Panc1 (cell line): ENCODE data around the gene BCAS3. TPM values are rescaled to one million over a fixed set of nuclear protein-coding genes. Genes with fewer than 3 reads are reported as not detected.

Experiments used
- ATAC-seq: fragments of 200-7000 bp; cut with Tn5 transposase; 2 replicates; pipeline ENCODE4 v1.9.1; 2020; ENCODE audit warnings: mild to moderate bottlenecking, moderate library complexity
- BruUV-seq: library from RNA; stranded (reverse); fragments of 400-500 nt; replicated peaks from 2 replicates; lab custom pipeline; 2021; lab: Mats Ljungman, UMichigan
- CTCF ChIA-PET: fragments of 300-600 bp; sonication (Branson Sonifier 250); formaldehyde crosslinking; loops from one replicate; lab custom pipeline; 2022; ENCODE audit warnings: antibody characterized with exemption; lab: Charles Lee
- POLR2A ChIA-PET: fragments of 300-600 bp; sonication (Branson Sonifier 250); formaldehyde crosslinking; loops from one replicate; lab custom pipeline; 2022; ENCODE audit warnings: antibody characterized with exemption; lab: Charles Lee
- DNase-seq: peaks from one replicate; pipeline ENCODE4 v3.0.0-alpha.2; 2010; ENCODE audit warnings: low read depth, low spot score
- H3K27ac ChIP-seq: 2 replicates; pipeline ENCODE4 v1.5.1; 2011; ENCODE audit warnings: mild to moderate bottlenecking, low read length, inconsistent platforms
- H3K27me3 ChIP-seq: fragments of 200-500 bp; sonication (Bioruptor generic); 2 replicates; pipeline ENCODE4 v1.6.0; 2014; ENCODE audit warnings: low read length, inconsistent platforms; ENCODE audit not compliant: control insufficient read depth, insufficient read depth
- H3K36me3 ChIP-seq: fragments of 200-500 bp; sonication (Bioruptor generic); 2 replicates; pipeline ENCODE4 v1.5.1; 2014; ENCODE audit warnings: inconsistent platforms, mild to moderate bottlenecking, low read length, moderate library complexity; ENCODE audit not compliant: control insufficient read depth, insufficient read depth
- H3K4me1 ChIP-seq: 2 replicates; pipeline ENCODE4 v1.5.1; 2011; ENCODE audit warnings: inconsistent platforms, mild to moderate bottlenecking, low read length, moderate library complexity; ENCODE audit not compliant: control insufficient read depth, insufficient read depth
- H3K4me3 ChIP-seq, 2 experiments: 2 replicates each; pipeline ENCODE4 v1.5.1; 2011 to 2012; ENCODE audit warnings: low read depth in 2 of 2, low read length in 2 of 2, mild to moderate bottlenecking in 2 of 2, inconsistent platforms in 1 of 2, moderate library complexity in 1 of 2
- H3K9me3 ChIP-seq: fragments of 200-500 bp; sonication (Bioruptor generic); 2 replicates; pipeline ENCODE4 v1.5.1; 2014; ENCODE audit warnings: low read depth, mild to moderate bottlenecking, inconsistent platforms, low read length, moderate library complexity; ENCODE audit not compliant: control insufficient read depth, insufficient read depth
- POLR2AphosphoS5 ChIP-seq: IDR thresholded peaks from 2 replicates; pipeline ENCODE4 v1.6.1; 2012; ENCODE audit warnings: mild to moderate bottlenecking, low read depth, low read length, moderate library complexity
- SIN3A ChIP-seq: IDR thresholded peaks from 2 replicates; pipeline ENCODE4 v1.6.1; 2012; ENCODE audit warnings: low read depth, mild to moderate bottlenecking, low read length, moderate library complexity, borderline replicate concordance; ENCODE audit not compliant: insufficient read depth
- TCF7L2 ChIP-seq: IDR thresholded peaks from 2 replicates; pipeline ENCODE4 v1.6.1; 2011; ENCODE audit warnings: mild to moderate bottlenecking, low read depth, low read length, inconsistent platforms
- in situ Hi-C: cut with HindIII; loops from 2 replicates; pipeline ENCODE4 v1.10.0; 2016; ENCODE audit warnings: low sequenced_read_pairs, low pct_unique_long_range_greater_than_20kb
- intact Hi-C: fragments of 100-400 bp; cut with micrococcal nuclease; formaldehyde crosslinking; loops from one replicate; pipeline ENCODE4 v1.10.0; 2022; ENCODE audit not compliant: unreplicated experiment
- total RNA-seq: library from RNA; stranded (reverse); gene quantifications from one replicate; pipeline ENCODE4 v1.2.1, GENCODE V29; 2021; ENCODE audit not compliant: unreplicated experiment
- TF ChIP-seq, protein P1 (sequence below), 2 experiments: IDR thresholded peaks; 2 replicates each; pipeline ENCODE4 v1.6.1; 2011 to 2012; ENCODE audit warnings: low read depth in 2 of 2, control low read depth in 1 of 2, low read length in 1 of 2, mild to moderate bottlenecking in 1 of 2, moderate library complexity in 1 of 2; ENCODE audit not compliant: insufficient read depth in 1 of 2
- TF ChIP-seq, protein P2 (sequence below): fragments of 450-650 bp; IDR thresholded peaks from 2 replicates; pipeline ENCODE4 v1.5.1; 2017; ENCODE audit warnings: mild to moderate bottlenecking

Gene BCAS3
- total RNA-seq, 1 experiment from 2014 or later: 9.3 TPM

DNA sequence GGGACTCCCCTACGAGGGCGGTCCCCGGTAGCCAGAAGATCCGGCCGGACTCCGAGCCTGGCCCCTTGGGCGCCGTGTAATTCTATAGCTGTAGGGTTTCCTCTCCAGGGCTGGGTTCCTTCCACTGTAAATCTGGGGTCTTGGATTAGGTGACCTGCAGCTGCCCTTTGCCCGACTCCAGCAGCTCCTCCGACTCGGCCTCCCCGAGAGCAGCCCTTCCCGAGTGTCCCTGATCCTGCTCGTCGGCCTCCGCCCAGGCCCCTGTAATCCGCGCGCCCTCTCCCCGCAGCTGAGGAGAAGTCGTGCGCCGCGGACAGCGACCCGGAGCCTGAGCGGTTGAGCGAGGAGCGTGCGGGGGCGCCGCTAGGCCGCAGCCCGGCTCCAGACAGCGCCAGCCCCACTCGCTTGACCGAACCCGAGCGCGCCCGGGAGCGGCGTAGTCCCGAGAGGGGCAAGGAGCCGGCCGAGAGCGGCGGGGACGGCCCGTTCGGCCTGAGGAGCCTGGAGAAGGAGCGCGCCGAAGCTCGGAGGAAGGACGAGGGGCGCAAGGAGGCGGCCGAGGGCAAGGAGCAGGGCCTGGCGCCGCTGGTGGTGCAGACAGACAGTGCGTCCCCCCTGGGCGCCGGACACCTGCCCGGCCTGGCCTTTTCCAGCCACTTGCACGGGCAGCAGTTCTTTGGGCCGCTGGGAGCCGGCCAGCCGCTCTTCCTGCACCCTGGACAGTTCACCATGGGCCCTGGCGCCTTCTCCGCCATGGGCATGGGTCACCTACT, 727.4 kb downstream of the BCAS3 start:
- ChIA-PET POLR2A (no interaction called here), CTCF (no interaction called here)
- in situ Hi-C loops (no loop called here), intact Hi-C loops (loop anchor here (5.0 kb wide), 1 partner anchor 433 kb away; no protein-coding TSS in a partner anchor)
- Histone ChIP-seq H3K27ac (no peak overlapping the region), H3K27me3 (no peaks in the 10 kb centered on the region), H3K36me3 (no peaks in the 10 kb centered on the region), H3K4me1 (peaks cover 18% of the 10 kb centered on the region), H3K9me3 (no peaks in the 10 kb centered on the region), H3K4me3 (no peak overlapping the region)
- no TSS peak for BruUV-seq
- ATAC-seq: no peak
- no peak for DNase-seq
- TF ChIP-seq, protein P1, sequence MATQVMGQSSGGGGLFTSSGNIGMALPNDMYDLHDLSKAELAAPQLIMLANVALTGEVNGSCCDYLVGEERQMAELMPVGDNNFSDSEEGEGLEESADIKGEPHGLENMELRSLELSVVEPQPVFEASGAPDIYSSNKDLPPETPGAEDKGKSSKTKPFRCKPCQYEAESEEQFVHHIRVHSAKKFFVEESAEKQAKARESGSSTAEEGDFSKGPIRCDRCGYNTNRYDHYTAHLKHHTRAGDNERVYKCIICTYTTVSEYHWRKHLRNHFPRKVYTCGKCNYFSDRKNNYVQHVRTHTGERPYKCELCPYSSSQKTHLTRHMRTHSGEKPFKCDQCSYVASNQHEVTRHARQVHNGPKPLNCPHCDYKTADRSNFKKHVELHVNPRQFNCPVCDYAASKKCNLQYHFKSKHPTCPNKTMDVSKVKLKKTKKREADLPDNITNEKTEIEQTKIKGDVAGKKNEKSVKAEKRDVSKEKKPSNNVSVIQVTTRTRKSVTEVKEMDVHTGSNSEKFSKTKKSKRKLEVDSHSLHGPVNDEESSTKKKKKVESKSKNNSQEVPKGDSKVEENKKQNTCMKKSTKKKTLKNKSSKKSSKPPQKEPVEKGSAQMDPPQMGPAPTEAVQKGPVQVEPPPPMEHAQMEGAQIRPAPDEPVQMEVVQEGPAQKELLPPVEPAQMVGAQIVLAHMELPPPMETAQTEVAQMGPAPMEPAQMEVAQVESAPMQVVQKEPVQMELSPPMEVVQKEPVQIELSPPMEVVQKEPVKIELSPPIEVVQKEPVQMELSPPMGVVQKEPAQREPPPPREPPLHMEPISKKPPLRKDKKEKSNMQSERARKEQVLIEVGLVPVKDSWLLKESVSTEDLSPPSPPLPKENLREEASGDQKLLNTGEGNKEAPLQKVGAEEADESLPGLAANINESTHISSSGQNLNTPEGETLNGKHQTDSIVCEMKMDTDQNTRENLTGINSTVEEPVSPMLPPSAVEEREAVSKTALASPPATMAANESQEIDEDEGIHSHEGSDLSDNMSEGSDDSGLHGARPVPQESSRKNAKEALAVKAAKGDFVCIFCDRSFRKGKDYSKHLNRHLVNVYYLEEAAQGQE (IDR thresholded peaks at IDR 0.05; ENCODE audit: insufficient read depth in 1 of 2, low read depth in 2 of 2, low read length in 1 of 2): no peak
- TF ChIP-seq SIN3A: no peak
- no peak for TF ChIP-seq TCF7L2
- TF ChIP-seq POLR2AphosphoS5: no peak
- TF ChIP-seq, protein P2, sequence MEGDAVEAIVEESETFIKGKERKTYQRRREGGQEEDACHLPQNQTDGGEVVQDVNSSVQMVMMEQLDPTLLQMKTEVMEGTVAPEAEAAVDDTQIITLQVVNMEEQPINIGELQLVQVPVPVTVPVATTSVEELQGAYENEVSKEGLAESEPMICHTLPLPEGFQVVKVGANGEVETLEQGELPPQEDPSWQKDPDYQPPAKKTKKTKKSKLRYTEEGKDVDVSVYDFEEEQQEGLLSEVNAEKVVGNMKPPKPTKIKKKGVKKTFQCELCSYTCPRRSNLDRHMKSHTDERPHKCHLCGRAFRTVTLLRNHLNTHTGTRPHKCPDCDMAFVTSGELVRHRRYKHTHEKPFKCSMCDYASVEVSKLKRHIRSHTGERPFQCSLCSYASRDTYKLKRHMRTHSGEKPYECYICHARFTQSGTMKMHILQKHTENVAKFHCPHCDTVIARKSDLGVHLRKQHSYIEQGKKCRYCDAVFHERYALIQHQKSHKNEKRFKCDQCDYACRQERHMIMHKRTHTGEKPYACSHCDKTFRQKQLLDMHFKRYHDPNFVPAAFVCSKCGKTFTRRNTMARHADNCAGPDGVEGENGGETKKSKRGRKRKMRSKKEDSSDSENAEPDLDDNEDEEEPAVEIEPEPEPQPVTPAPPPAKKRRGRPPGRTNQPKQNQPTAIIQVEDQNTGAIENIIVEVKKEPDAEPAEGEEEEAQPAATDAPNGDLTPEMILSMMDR: no peak

DNA sequence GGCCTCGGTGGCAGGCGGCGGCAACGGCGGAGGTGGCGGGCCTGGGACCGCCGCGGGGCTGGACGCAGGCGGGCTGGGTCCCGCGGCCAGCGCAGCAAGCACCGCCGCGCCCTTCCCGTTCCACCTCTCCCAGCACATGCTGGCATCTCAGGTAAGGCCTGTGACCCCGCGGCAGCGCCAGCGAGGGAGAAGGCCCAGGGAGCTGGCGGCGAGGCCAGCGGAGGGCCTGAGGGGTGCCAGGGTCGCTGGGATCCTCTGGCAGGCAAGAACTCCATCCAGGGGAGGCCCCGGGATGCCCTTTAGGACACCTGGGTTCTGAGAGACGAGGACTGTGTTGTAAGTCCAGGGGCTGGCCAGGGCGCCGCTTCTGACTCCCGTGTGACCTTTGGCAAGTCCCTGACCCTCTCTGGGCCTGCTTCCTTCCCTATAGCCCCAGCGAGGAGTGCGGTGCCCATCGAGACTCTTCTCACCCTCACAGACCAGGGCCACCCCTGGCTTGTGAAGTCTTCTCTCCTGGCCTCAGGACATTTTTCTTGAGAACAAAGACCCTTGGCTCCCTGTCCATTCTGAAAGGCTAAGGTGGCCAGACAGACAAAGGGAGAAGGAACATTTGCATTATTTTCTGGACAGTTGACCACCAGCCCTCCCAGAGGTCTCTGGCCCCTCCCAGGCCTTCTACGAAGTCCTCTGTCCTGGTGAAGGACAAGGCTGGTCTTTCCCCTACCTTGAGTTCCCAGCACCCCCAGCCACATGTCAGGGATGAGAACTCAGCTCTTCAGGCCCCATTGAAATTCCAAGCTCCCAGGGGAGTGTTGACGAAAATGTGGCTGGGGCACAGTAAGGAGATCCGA, 728.3 kb downstream of the BCAS3 start:
- H3K27me3 ChIP-seq: no peaks in the 10 kb centered on the region
- peak overlapping the region; percentile 39; the same call in 1 of the 2 replicates for H3K27ac ChIP-seq
- BruUV-seq: no TSS peak
- in situ Hi-C loops (no loop called here), intact Hi-C loops (loop anchor here (5.0 kb wide), 1 partner anchor 434 kb away; no protein-coding TSS in a partner anchor)
- no peak for TF ChIP-seq POLR2AphosphoS5
- no peak for TF ChIP-seq TCF7L2
- TF ChIP-seq, protein P1 (IDR thresholded peaks at IDR 0.05; ENCODE audit: insufficient read depth in 1 of 2, low read depth in 2 of 2, low read length in 1 of 2): no peak
- no peak overlapping the region for H3K4me3 ChIP-seq
- ChIA-PET POLR2A (interaction anchor here (0.6 kb wide), 1 partner anchor 321 kb away, joined by 4 read pairs; no protein-coding TSS in a partner anchor), CTCF (interaction anchor here (0.6 to 0.7 kb wide), 2 partner anchors 12 to 16 kb away, joined by 4 to 6 read pairs; no protein-coding TSS in a partner anchor)
- H3K4me1 ChIP-seq: peaks cover 18% of the 10 kb centered on the region
- H3K36me3 ChIP-seq: no peaks in the 10 kb centered on the region
- DNase-seq (no peak), ATAC-seq (no peak)
- H3K9me3 ChIP-seq: no peaks in the 10 kb centered on the region
